ENCODE data around the gene NEURL4.

NEURL4 gene

GRCh38 chr17:7313088-7313889 lies 15.8 kb downstream of the NEURL4 start:
- peak overlapping the region; percentile 62 for H3K27ac ChIP-seq
- peak; percentile 27 for DNase-seq (ENCODE audit: low spot score)
- ChIA-PET CTCF (interaction anchor here (0.5 to 1.8 kb wide), 4 partner anchors 17 to 38 kb away, joined by 3 to 5 read pairs (median 4); partner anchors contain the start of gene SLC2A4), POLR2A (ENCODE audit: low non-redundant PET) (no interaction called here)
- no peak for TF ChIP-seq CTCF (conservative IDR thresholded peaks at IDR 0.05; ENCODE audit: low read depth)

- ChIA-PET CTCF (interaction anchor here (0.7 kb wide), 1 partner anchor 31 kb away, joined by 5 read pairs; the partner anchor contains the start of gene SLC2A4), POLR2A (ENCODE audit: low non-redundant PET) (interaction anchor here (0.7 kb wide), 1 partner anchor 31 kb away, joined by 3 read pairs; the partner anchor contains the start of gene SLC2A4)
- H3K27ac ChIP-seq: peak overlapping the region; percentile 62
- no peak for DNase-seq (ENCODE audit: low spot score)
- TF ChIP-seq CTCF (conservative IDR thresholded peaks at IDR 0.05; ENCODE audit: low read depth): no peak
Measured at GRCh38 chr17:7312432-7313087, 16.6 kb downstream of the NEURL4 start.

- no peak for DNase-seq (ENCODE audit: low spot score)
- CTCF ChIA-PET: no interaction called here
- POLR2A ChIA-PET (ENCODE audit: low non-redundant PET): no interaction called here
- no peak for TF ChIP-seq CTCF (conservative IDR thresholded peaks at IDR 0.05; ENCODE audit: low read depth)
- H3K27ac ChIP-seq: peak overlapping the region; percentile 62
Measured at GRCh38 chr17:7311110-7311705, 17.9 kb downstream of the NEURL4 start.

GRCh38 chr17:7309628-7310027 lies 19.5 kb downstream of the NEURL4 start:
- no peak for DNase-seq (ENCODE audit: low spot score)
- H3K27ac ChIP-seq: peak overlapping the region; percentile 98
- ChIA-PET POLR2A (ENCODE audit: low non-redundant PET) (interaction anchor here (0.6 to 0.8 kb wide), 3 partner anchors 40 to 598 kb away, joined by 3 to 7 read pairs (median 4); no protein-coding TSS in a partner anchor), CTCF (interaction anchor here (0.6 to 1.3 kb wide), 2 partner anchors 17 to 258 kb away, joined by 3 to 6 read pairs; no protein-coding TSS in a partner anchor)
- TF ChIP-seq CTCF (conservative IDR thresholded peaks at IDR 0.05; ENCODE audit: low read depth): no peak

- DNase-seq (ENCODE audit: low spot score): peak; percentile 81
- TF ChIP-seq CTCF (conservative IDR thresholded peaks at IDR 0.05; ENCODE audit: low read depth): no peak
- POLR2A ChIA-PET (ENCODE audit: low non-redundant PET): interaction anchor here (0.5 to 0.8 kb wide), 4 partner anchors 41 to 597 kb away, joined by 3 to 7 read pairs (median 4); no protein-coding TSS in a partner anchor
- CTCF ChIA-PET: no interaction called here
- peak overlapping the region; percentile 98 for H3K27ac ChIP-seq
Measured at GRCh38 chr17:7308625-7309433, 20.3 kb downstream of the NEURL4 start.
